ENCODE measurements around the gene PCYT2.

Gene PCYT2

DNA sequence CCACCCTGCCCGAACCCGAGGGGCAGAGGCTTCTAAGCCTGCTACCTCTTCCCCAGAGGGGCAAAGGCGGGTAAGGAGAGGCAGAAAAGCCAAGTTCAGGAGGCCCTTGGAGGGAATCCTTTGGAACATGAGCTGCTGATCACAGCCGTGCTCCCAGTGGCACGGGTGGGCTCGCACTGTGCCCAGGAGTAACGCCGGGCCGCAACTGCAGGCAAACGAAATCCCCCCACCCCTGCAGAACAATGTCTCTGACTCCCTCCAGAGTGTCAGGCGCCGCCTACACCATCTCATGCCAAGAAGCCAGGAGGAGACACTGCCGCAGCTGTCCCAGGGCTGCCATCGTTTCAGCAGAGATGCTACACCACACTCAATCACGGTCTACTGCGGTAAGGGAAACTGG lies 59.8 kb downstream of the PCYT2 start:
- DNase-seq: no peak
